ENCODE data around the gene RBM20. TPM values are rescaled to one million over a fixed set of nuclear protein-coding genes. Genes with fewer than 3 reads are reported as not detected.

Gene RBM20
- total and polyA plus RNA-seq, 2 of the 13 experiments (the other 11 are each of a cell fraction or from before 2014, with no cell fraction given) = 0.02 to 0.22 TPM

- no peak for TF ChIP-seq ZNF614 (CRISPR knock-in tag; IDR thresholded peaks at IDR 0.05; ENCODE audit: borderline replicate concordance)
- TF ChIP-seq ISL2 (CRISPR knock-in tag; IDR thresholded peaks at IDR 0.05) = 0 out of 2 replicates have a peak, but pooled peaks have one; percentile 44
- no peak for TF ChIP-seq ZNF451 (CRISPR knock-in tag; IDR thresholded peaks at IDR 0.05)
- no peak for TF ChIP-seq CENPX (CRISPR knock-in tag; IDR thresholded peaks at IDR 0.05)
- no peak; the same call in 1 of the 2 replicates for TF ChIP-seq HOXA3 (CRISPR knock-in tag; IDR thresholded peaks at IDR 0.05)
- no peak for TF ChIP-seq FIP1L1 (IDR thresholded peaks at IDR 0.05; ENCODE audit: borderline replicate concordance, insufficient read depth, low read depth, low read length)
- TF ChIP-seq ZNF543 (CRISPR knock-in tag; IDR thresholded peaks at IDR 0.05) = no peak
- no peak for TF ChIP-seq MED13 (CRISPR knock-in tag; IDR thresholded peaks at IDR 0.05)
- peak; percentile 42; the same call in 1 of the 2 replicates for TF ChIP-seq PPARG (CRISPR knock-in tag; conservative IDR thresholded peaks at IDR 0.05)
- no peak for TF ChIP-seq ZNF335 (CRISPR knock-in tag; IDR thresholded peaks at IDR 0.05)
- no peak for TF ChIP-seq AGO2 (optimal IDR thresholded peaks at IDR 0.05; ENCODE audit: low read depth, low read length)
- peak; percentile 41; the same call in 1 of the 2 replicates for TF ChIP-seq MLX (CRISPR knock-in tag; IDR thresholded peaks at IDR 0.05)
- 0 out of 2 replicates have a peak, but pooled peaks have one; percentile 49 for TF ChIP-seq SIX1 (CRISPR knock-in tag; IDR thresholded peaks at IDR 0.05; ENCODE audit: borderline replicate concordance)
- no peak for TF ChIP-seq RNF219 (CRISPR knock-in tag; IDR thresholded peaks at IDR 0.05)
- TF ChIP-seq MTA3 (CRISPR knock-in tag; IDR thresholded peaks at IDR 0.05) = no peak
- TF ChIP-seq NR2F1 (CRISPR knock-in tag; IDR thresholded peaks at IDR 0.05) = peak in 1 of 2 experiments; percentile 40; a peak in 1 of 4 replicates
- no peak for TF ChIP-seq ZNF275 (CRISPR knock-in tag; IDR thresholded peaks at IDR 0.05; ENCODE audit: borderline replicate concordance)
- 0 out of 2 replicates have a peak, but pooled peaks have one; percentile 38 for TF ChIP-seq ELF3 (CRISPR knock-in tag; IDR thresholded peaks at IDR 0.05)
- TF ChIP-seq CC2D1A (CRISPR knock-in tag; IDR thresholded peaks at IDR 0.05) = no peak
- TF ChIP-seq SMAD9 (CRISPR knock-in tag; IDR thresholded peaks at IDR 0.05) = no peak
- peak; percentile 82 for TF ChIP-seq GATAD2A (CRISPR knock-in tag; IDR thresholded peaks at IDR 0.05)
- TF ChIP-seq CHCHD3 (CRISPR knock-in tag; IDR thresholded peaks at IDR 0.05) = no peak
- TF ChIP-seq FOSL1 (CRISPR knock-in tag; IDR thresholded peaks at IDR 0.05; ENCODE audit: borderline replicate concordance) = no peak
- TF ChIP-seq ZNF878 (CRISPR knock-in tag; IDR thresholded peaks at IDR 0.05) = no peak
- no peak for TF ChIP-seq NR3C1 (CRISPR knock-in tag; IDR thresholded peaks at IDR 0.05)
- TF ChIP-seq ATF3 (CRISPR knock-in tag; IDR thresholded peaks at IDR 0.05) = no peak
- peak; percentile 80 for TF ChIP-seq NCOA2 (CRISPR knock-in tag; IDR thresholded peaks at IDR 0.05)
- TF ChIP-seq EED (CRISPR knock-in tag; IDR thresholded peaks at IDR 0.05) = no peak
Observed at GRCh38 chr10:110843796-110844616, 199.9 kb downstream of the RBM20 start (continued).
